ENCODE results near the gene C19orf85.

The C19orf85 gene

DNA sequence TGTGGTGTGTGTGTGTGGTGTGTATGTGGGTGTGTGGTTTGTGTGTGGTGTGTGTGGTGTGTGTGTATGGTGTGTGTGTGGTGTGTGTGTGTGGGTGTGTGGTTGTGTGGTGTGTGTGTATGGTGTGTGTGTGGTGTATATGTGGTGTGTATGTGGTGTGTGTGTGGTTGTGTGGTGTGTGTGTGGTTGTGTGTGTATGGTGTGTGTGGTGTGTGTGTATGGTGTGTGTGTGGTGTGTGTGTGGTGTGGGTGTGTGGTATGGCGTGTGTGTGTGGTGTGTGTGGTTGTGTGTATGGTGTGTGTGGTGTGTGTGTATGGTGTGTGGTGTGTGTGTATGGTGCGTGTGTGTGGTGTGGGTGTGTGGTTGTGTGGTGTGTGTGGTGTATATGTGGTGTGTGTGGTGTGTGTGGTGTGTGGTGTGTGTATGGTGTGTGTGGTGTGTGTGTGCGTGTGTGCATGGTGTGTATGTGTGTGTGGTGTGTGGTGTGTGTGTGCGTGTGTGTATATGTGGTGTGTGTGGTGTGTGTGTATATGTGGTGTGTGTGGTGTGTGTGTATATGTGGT is 30.1 kb downstream of the C19orf85 start:
- no peak for TF ChIP-seq EZH2phosphoT487 (IDR thresholded peaks at IDR 0.05; ENCODE audit: low read depth)
- TF ChIP-seq, protein P1, sequence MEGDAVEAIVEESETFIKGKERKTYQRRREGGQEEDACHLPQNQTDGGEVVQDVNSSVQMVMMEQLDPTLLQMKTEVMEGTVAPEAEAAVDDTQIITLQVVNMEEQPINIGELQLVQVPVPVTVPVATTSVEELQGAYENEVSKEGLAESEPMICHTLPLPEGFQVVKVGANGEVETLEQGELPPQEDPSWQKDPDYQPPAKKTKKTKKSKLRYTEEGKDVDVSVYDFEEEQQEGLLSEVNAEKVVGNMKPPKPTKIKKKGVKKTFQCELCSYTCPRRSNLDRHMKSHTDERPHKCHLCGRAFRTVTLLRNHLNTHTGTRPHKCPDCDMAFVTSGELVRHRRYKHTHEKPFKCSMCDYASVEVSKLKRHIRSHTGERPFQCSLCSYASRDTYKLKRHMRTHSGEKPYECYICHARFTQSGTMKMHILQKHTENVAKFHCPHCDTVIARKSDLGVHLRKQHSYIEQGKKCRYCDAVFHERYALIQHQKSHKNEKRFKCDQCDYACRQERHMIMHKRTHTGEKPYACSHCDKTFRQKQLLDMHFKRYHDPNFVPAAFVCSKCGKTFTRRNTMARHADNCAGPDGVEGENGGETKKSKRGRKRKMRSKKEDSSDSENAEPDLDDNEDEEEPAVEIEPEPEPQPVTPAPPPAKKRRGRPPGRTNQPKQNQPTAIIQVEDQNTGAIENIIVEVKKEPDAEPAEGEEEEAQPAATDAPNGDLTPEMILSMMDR (IDR thresholded peaks at IDR 0.05; ENCODE audit: low read depth, low read length): no peak
- Histone ChIP-seq H3K4me2 (ENCODE audit: low read length) (no peak overlapping the region), H3K27me3 (ENCODE audit: low read depth, low read length) (peaks cover 3% of the 10 kb centered on the region; the same call in 1 of the 2 replicates), H4K20me1 (ENCODE audit: insufficient read depth, low read length) (no peaks in the 10 kb centered on the region), H3K36me3 (replicated peaks; ENCODE audit: low read depth, low read length) (no peaks in the 10 kb centered on the region), H3K4me1 (ENCODE audit: low read length) (no peaks in the 10 kb centered on the region), H3K9me3 (ENCODE audit: insufficient read depth, low read length) (no peaks in the 10 kb centered on the region), H3K27ac (ENCODE audit: low read length) (no peak overlapping the region), H3K79me2 (ENCODE audit: low read length) (no peaks in the 10 kb centered on the region), H3K9ac (ENCODE audit: low read length) (no peak overlapping the region), H2AFZ (ENCODE audit: low read depth, low read length) (no peak overlapping the region), H3K4me3 (ENCODE audit: low read length) (no peak overlapping the region)

DNA sequence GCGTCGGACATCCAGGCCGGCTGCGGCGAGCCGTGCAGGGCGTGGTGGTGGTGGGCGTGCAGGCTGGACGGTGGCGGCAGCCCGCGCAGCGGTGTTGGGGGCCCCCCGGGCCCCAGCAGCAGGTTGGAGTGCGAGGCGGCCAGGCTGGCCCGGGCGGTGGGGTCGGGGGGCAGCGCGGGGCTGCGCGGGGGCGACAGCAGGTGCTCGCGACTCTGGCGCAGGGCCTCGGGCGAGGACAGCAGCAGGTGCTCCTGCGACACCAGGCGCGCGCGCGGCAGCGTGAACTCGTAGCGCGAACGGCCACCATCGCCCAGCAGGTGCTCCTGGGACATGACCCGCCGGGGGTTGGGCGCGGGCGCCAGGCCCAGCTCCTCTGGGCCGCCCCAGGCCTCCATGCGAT is 31.3 kb downstream of the C19orf85 start:
- Histone ChIP-seq H4K20me1 (ENCODE audit: insufficient read depth, low read length) (no peaks in the 10 kb centered on the region), H3K79me2 (ENCODE audit: low read length) (no peaks in the 10 kb centered on the region), H3K27me3 (ENCODE audit: low read depth, low read length) (peaks cover 3% of the 10 kb centered on the region), H3K9ac (ENCODE audit: low read length) (no peak overlapping the region), H3K4me2 (ENCODE audit: low read length) (no peak overlapping the region), H3K4me1 (ENCODE audit: low read length) (no peaks in the 10 kb centered on the region), H3K4me3 (ENCODE audit: low read length) (no peak overlapping the region), H2AFZ (ENCODE audit: low read depth, low read length) (no peak overlapping the region), H3K36me3 (replicated peaks; ENCODE audit: low read depth, low read length) (no peaks in the 10 kb centered on the region), H3K9me3 (ENCODE audit: insufficient read depth, low read length) (no peaks in the 10 kb centered on the region), H3K27ac (ENCODE audit: low read length) (no peak overlapping the region)
- no peak for TF ChIP-seq EZH2phosphoT487 (IDR thresholded peaks at IDR 0.05; ENCODE audit: low read depth)

DNA sequence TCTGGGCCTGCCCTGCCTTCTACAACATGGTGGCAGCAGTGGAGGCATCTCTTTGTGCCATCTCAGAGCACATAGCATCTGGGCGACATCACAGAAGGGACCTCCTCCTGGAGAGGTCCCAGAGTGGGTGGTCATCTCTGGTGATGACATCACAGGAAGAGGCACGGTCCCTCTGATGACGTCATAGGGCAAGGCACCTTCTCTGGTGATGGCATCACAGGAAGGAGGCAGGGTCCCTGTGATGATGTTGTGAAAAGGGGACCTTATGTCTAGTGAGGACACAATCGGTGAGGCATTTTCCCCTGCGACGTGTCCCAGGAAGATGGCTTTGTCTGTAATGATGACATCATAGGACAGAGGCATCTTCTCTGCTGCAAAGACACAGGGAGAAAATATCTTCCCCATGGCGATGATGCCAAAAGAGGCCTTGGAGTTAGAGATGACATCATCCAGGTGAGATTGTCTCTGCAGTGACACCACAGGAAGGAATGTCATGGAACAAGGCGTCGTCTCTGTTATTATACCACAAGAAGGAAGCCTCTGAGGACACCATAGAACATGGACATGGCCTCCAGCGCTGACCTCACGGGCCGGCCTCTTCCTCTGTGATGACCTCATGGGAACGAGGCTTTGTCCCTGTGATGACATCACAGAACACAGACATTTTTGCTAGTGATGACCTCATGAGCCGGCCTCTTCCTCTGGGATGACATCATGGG is 32.2 kb downstream of the C19orf85 start:
- H3K27me3 ChIP-seq (ENCODE audit: low read depth, low read length): peaks cover 3% of the 10 kb centered on the region
- H3K4me2 ChIP-seq (ENCODE audit: low read length): no peak overlapping the region
- no peaks in the 10 kb centered on the region for H3K9me3 ChIP-seq (ENCODE audit: insufficient read depth, low read length)
- H3K9ac ChIP-seq (ENCODE audit: low read length): no peak overlapping the region
- H3K4me3 ChIP-seq (ENCODE audit: low read length): no peak overlapping the region
- no peaks in the 10 kb centered on the region for H3K79me2 ChIP-seq (ENCODE audit: low read length)
- H4K20me1 ChIP-seq (ENCODE audit: insufficient read depth, low read length): no peaks in the 10 kb centered on the region
- no peaks in the 10 kb centered on the region for H3K4me1 ChIP-seq (ENCODE audit: low read length)
- H2AFZ ChIP-seq (ENCODE audit: low read depth, low read length): no peak overlapping the region
- no peak for TF ChIP-seq EZH2phosphoT487 (IDR thresholded peaks at IDR 0.05; ENCODE audit: low read depth)
- TF ChIP-seq, protein P1 (IDR thresholded peaks at IDR 0.05; ENCODE audit: low read depth, low read length): no peak
- no peak overlapping the region for H3K27ac ChIP-seq (ENCODE audit: low read length)
- H3K36me3 ChIP-seq (replicated peaks; ENCODE audit: low read depth, low read length): no peaks in the 10 kb centered on the region

DNA sequence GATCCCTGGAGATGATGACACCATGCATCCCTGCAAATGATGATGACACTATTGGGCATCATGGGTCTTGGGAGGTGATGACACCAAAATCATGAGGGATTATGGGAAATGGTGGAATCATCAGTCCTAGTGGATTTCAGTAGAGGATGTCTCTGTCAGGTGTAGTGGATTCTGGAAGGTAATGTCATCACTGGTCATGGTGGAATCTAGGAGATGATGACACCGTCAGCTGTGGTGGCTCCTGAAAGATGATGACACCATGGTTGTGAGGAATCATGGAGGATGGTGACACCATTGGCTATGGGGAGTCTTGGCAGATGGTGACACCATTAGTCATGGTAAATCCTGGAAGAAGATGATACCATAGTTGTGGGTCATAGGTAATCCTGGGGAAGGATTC is 33.4 kb downstream of the C19orf85 start:
- H3K9ac ChIP-seq (ENCODE audit: low read length): no peak overlapping the region
- no peak overlapping the region for H3K4me3 ChIP-seq (ENCODE audit: low read length)
- H3K27me3 ChIP-seq (ENCODE audit: low read depth, low read length): no peaks in the 10 kb centered on the region; the same call in 1 of the 2 replicates
- H3K4me2 ChIP-seq (ENCODE audit: low read length): no peak overlapping the region
- H3K27ac ChIP-seq (ENCODE audit: low read length): no peak overlapping the region
- H3K4me1 ChIP-seq (ENCODE audit: low read length): no peaks in the 10 kb centered on the region
- no peak overlapping the region for H2AFZ ChIP-seq (ENCODE audit: low read depth, low read length)
- no peaks in the 10 kb centered on the region for H3K9me3 ChIP-seq (ENCODE audit: insufficient read depth, low read length)
- no peaks in the 10 kb centered on the region for H4K20me1 ChIP-seq (ENCODE audit: insufficient read depth, low read length)
- H3K36me3 ChIP-seq (replicated peaks; ENCODE audit: low read depth, low read length): no peaks in the 10 kb centered on the region
- TF ChIP-seq EZH2phosphoT487 (IDR thresholded peaks at IDR 0.05; ENCODE audit: low read depth): no peak
- TF ChIP-seq, protein P1 (IDR thresholded peaks at IDR 0.05; ENCODE audit: low read depth, low read length): no peak
- H3K79me2 ChIP-seq (ENCODE audit: low read length): no peaks in the 10 kb centered on the region
